Measurements from ENCODE around the gene NUP210L. TPM values are rescaled to one million over a fixed set of nuclear protein-coding genes. Genes with fewer than 3 reads are reported as not detected.

NUP210L gene
- total and polyA plus RNA-seq, 4 donors = 0.08 TPM; not detected in 3

DNA sequence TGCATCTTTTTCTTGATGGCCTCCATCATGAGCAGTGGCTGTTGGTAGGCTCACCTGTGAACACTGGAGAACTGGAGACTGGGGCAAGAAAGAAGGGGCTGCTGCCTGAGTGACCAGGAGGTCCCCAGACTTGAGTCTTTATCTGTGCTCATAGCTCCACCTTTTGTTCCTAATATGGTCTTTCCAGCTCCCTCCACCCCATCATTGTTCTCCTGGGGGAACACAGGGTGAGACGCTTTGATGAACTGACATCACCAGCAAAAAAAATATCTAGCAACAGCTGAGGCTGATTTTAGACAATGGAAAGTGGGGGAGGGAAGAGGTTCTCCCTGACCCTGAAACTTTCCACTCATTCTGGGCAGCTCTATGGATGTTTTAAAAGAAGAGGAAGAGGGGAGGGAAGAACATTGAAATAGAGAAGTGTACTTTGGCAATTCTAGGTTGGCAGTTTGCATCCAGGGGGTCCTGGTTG is 37.2 kb upstream of the NUP210L start, which contains the start of gene TPM3:
Gene TPM3 (minus strand): TSS at position 111 of the 472 bp plus-strand sequence. CDS start 82 bp downstream, at position 29.
- no peak within 1 kb of the TSS for H3K4me3 ChIP-seq (ENCODE audit: low read depth in 1 of 3, low read length in 3 of 3)
- H3K4me1 ChIP-seq (ENCODE audit: control insufficient read depth in 4 of 4, insufficient read depth in 4 of 4, low read length in 3 of 4) = no peaks in the 10 kb centered on the region
- H3K9me3 ChIP-seq (ENCODE audit: control insufficient read depth in 4 of 4, low read length in 3 of 4) = no peaks in the 10 kb centered on the region
- no peaks in the 10 kb centered on the region for H3K27me3 ChIP-seq (ENCODE audit: control insufficient read depth in 4 of 4, insufficient read depth in 4 of 4, low read length in 3 of 4)
- DNase-seq (ENCODE audit: low spot score) = no peak
- 27% methylated on average over 1 of the region's 1 CpG for WGBS
- H3K9ac ChIP-seq (ENCODE audit: low read depth in 1 of 2, low read length in 2 of 2) = no peak within 1 kb of the TSS
- no peak within 1 kb of the TSS for H3K27ac ChIP-seq (ENCODE audit: low read depth in 1 of 2, low read length in 2 of 2)
- H3K36me3 ChIP-seq (ENCODE audit: control insufficient read depth in 4 of 4, insufficient read depth in 3 of 4, low read depth in 1 of 4, low read length in 3 of 4) = no peaks in the 10 kb centered on the region
- no peak for TF ChIP-seq GABPA (IDR thresholded peaks at IDR 0.05 in 1 of 2, conservative IDR thresholded peaks at IDR 0.05 in 1 of 2)
- TF ChIP-seq, protein P1, sequence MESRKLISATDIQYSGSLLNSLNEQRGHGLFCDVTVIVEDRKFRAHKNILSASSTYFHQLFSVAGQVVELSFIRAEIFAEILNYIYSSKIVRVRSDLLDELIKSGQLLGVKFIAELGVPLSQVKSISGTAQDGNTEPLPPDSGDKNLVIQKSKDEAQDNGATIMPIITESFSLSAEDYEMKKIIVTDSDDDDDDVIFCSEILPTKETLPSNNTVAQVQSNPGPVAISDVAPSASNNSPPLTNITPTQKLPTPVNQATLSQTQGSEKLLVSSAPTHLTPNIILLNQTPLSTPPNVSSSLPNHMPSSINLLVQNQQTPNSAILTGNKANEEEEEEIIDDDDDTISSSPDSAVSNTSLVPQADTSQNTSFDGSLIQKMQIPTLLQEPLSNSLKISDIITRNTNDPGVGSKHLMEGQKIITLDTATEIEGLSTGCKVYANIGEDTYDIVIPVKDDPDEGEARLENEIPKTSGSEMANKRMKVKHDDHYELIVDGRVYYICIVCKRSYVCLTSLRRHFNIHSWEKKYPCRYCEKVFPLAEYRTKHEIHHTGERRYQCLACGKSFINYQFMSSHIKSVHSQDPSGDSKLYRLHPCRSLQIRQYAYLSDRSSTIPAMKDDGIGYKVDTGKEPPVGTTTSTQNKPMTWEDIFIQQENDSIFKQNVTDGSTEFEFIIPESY (IDR thresholded peaks at IDR 0.05) = no peak

DNA sequence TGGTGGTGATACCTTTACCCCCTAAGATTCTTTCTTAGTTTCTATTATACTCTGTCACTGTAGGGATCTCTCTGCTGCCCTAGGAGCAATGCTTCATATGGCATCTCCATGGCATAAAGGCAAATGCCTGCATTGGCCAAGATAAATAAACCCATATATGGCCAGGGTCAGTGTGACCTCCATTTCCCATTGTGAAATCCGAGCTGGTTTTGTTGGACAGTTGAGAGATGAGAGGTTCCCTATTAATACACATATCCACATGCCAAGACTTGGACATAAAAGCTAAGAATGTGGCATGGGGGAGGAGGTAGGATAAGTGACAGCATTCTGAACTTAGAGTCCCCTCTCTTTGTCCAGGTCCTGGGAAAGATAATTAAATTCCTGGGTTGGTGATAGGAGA is 35.7 kb upstream of the NUP210L start:
- no peaks in the 10 kb centered on the region for H3K4me1 ChIP-seq (ENCODE audit: control insufficient read depth in 4 of 4, insufficient read depth in 4 of 4, low read length in 3 of 4)
- H3K36me3 ChIP-seq (ENCODE audit: control insufficient read depth in 4 of 4, insufficient read depth in 3 of 4, low read depth in 1 of 4, low read length in 3 of 4) = no peaks in the 10 kb centered on the region
- TF ChIP-seq, protein P2, sequence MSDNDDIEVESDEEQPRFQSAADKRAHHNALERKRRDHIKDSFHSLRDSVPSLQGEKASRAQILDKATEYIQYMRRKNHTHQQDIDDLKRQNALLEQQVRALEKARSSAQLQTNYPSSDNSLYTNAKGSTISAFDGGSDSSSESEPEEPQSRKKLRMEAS (IDR thresholded peaks at IDR 0.05) = no peak
- no peak for TF ChIP-seq JUND (IDR thresholded peaks at IDR 0.05)
- TF ChIP-seq, protein P3, sequence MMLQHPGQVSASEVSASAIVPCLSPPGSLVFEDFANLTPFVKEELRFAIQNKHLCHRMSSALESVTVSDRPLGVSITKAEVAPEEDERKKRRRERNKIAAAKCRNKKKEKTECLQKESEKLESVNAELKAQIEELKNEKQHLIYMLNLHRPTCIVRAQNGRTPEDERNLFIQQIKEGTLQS (IDR thresholded peaks at IDR 0.05) = no peak
- TF ChIP-seq NR2F2 (IDR thresholded peaks at IDR 0.05) = no peak
- no peak overlapping the region for H3K27ac ChIP-seq (ENCODE audit: low read depth in 1 of 2, low read length in 2 of 2)
- no peak overlapping the region for H3K9ac ChIP-seq (ENCODE audit: low read depth in 1 of 2, low read length in 2 of 2)
- no peaks in the 10 kb centered on the region for H3K27me3 ChIP-seq (ENCODE audit: control insufficient read depth in 4 of 4, insufficient read depth in 4 of 4, low read length in 3 of 4)
- 16% methylated on average over 1 of the region's 1 CpG for WGBS
- no peak overlapping the region for H3K4me3 ChIP-seq (ENCODE audit: low read depth in 1 of 3, low read length in 3 of 3)
- no peaks in the 10 kb centered on the region for H3K9me3 ChIP-seq (ENCODE audit: control insufficient read depth in 4 of 4, low read length in 3 of 4)
- no peak for DNase-seq (ENCODE audit: low spot score)

DNA sequence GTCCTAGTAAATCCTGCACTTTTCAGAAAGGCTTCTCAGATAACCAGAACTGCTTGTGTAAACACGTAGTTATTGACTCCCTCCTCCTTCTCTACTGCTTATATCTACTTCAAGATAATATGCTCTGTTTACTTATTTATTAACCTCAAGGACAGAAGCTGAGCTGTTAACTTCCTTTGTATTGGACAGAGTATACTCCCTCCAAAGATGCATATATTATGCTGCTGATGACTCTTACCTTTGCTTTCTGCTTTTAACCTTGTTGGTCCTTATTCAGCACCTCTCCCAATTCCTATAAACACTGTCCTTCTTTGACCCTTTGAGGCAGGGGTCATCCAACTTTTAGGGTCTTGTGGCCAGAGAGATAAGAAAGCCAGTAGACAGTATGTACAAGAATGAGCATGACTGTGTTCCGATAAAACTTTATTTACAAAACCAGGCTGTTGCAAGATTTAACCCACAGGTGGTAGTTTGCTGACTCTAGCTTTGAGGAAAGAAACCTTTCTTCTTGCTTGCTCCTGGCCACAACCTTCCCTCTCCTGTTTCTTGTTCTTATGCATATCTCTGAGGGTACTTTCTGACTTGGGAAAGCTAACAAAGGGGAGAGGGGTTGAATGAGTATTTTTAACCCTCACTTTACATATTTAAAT is 32.1 kb upstream of the NUP210L start:
- no peak overlapping the region for H3K9ac ChIP-seq (ENCODE audit: low read depth in 1 of 2, low read length in 2 of 2)
- peaks cover 0 to 7% (median 3%) of the 10 kb centered on the region in 4 donors for H3K4me1 ChIP-seq (ENCODE audit: control insufficient read depth in 4 of 4, insufficient read depth in 4 of 4, low read length in 3 of 4)
- H3K4me3 ChIP-seq (ENCODE audit: low read depth in 1 of 3, low read length in 3 of 3) = no peak overlapping the region
- no peaks in the 10 kb centered on the region for H3K9me3 ChIP-seq (ENCODE audit: control insufficient read depth in 4 of 4, low read length in 3 of 4)
- no peaks in the 10 kb centered on the region for H3K27me3 ChIP-seq (ENCODE audit: control insufficient read depth in 4 of 4, insufficient read depth in 4 of 4, low read length in 3 of 4)
- no peak for DNase-seq (ENCODE audit: low spot score)
- H3K36me3 ChIP-seq (ENCODE audit: control insufficient read depth in 4 of 4, insufficient read depth in 3 of 4, low read depth in 1 of 4, low read length in 3 of 4) = no peaks in the 10 kb centered on the region
- 22% methylated on average over 2 of the region's 2 CpGs for WGBS
- H3K27ac ChIP-seq (ENCODE audit: low read depth in 1 of 2, low read length in 2 of 2) = no peak overlapping the region
- TF ChIP-seq, protein P3 (IDR thresholded peaks at IDR 0.05) = no peak
- TF ChIP-seq, protein P4, sequence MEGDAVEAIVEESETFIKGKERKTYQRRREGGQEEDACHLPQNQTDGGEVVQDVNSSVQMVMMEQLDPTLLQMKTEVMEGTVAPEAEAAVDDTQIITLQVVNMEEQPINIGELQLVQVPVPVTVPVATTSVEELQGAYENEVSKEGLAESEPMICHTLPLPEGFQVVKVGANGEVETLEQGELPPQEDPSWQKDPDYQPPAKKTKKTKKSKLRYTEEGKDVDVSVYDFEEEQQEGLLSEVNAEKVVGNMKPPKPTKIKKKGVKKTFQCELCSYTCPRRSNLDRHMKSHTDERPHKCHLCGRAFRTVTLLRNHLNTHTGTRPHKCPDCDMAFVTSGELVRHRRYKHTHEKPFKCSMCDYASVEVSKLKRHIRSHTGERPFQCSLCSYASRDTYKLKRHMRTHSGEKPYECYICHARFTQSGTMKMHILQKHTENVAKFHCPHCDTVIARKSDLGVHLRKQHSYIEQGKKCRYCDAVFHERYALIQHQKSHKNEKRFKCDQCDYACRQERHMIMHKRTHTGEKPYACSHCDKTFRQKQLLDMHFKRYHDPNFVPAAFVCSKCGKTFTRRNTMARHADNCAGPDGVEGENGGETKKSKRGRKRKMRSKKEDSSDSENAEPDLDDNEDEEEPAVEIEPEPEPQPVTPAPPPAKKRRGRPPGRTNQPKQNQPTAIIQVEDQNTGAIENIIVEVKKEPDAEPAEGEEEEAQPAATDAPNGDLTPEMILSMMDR (IDR thresholded peaks at IDR 0.05; ENCODE audit: low read depth, low read length, missing input control) = no peak
- TF ChIP-seq FOXA2 (IDR thresholded peaks at IDR 0.05) = no peak
- TF ChIP-seq HNF4G (IDR thresholded peaks at IDR 0.05) = no peak
- TF ChIP-seq GABPA (IDR thresholded peaks at IDR 0.05 in 1 of 2, conservative IDR thresholded peaks at IDR 0.05 in 1 of 2) = no peak
- TF ChIP-seq, protein P5, sequence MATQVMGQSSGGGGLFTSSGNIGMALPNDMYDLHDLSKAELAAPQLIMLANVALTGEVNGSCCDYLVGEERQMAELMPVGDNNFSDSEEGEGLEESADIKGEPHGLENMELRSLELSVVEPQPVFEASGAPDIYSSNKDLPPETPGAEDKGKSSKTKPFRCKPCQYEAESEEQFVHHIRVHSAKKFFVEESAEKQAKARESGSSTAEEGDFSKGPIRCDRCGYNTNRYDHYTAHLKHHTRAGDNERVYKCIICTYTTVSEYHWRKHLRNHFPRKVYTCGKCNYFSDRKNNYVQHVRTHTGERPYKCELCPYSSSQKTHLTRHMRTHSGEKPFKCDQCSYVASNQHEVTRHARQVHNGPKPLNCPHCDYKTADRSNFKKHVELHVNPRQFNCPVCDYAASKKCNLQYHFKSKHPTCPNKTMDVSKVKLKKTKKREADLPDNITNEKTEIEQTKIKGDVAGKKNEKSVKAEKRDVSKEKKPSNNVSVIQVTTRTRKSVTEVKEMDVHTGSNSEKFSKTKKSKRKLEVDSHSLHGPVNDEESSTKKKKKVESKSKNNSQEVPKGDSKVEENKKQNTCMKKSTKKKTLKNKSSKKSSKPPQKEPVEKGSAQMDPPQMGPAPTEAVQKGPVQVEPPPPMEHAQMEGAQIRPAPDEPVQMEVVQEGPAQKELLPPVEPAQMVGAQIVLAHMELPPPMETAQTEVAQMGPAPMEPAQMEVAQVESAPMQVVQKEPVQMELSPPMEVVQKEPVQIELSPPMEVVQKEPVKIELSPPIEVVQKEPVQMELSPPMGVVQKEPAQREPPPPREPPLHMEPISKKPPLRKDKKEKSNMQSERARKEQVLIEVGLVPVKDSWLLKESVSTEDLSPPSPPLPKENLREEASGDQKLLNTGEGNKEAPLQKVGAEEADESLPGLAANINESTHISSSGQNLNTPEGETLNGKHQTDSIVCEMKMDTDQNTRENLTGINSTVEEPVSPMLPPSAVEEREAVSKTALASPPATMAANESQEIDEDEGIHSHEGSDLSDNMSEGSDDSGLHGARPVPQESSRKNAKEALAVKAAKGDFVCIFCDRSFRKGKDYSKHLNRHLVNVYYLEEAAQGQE (IDR thresholded peaks at IDR 0.05) = no peak
- TF ChIP-seq, protein P1 (IDR thresholded peaks at IDR 0.05) = no peak
- TF ChIP-seq RAD21 (IDR thresholded peaks at IDR 0.05) = no peak
- no peak for TF ChIP-seq SP1 (IDR thresholded peaks at IDR 0.05)
- TF ChIP-seq EGR1 (IDR thresholded peaks at IDR 0.05; ENCODE audit: low read depth in 2 of 2) = no peak
- TF ChIP-seq RXRA (IDR thresholded peaks at IDR 0.05) = no peak
- TF ChIP-seq NR2F2 (IDR thresholded peaks at IDR 0.05) = no peak
- no peak for TF ChIP-seq TAF1 (conservative IDR thresholded peaks at IDR 0.05)
- TF ChIP-seq, protein P2 (IDR thresholded peaks at IDR 0.05) = no peak

Measured in liver (tissue), 9 donors.